Ammon's horn (tissue), 1 donor: ENCODE results near the gene ZBTB12.
A peak's percentile ranks its signal among the peaks of the same experiment; 100 is the strongest.
"Not testable (repeated sequence)": the region's sequence is repeated elsewhere in the genome, so short reads cannot be mapped to it uniquely, and the experiment has no call there.

Source experiments
- DNase-seq: peaks from one replicate; pipeline ENCODE4 v3.0.0-alpha.2; 2016; ENCODE audit warnings: low spot score

Gene ZBTB12

GRCh38 chr6:31920811-31921210, 18.9 kb upstream of the ZBTB12 start:
- DNase-seq: no peak

DNA sequence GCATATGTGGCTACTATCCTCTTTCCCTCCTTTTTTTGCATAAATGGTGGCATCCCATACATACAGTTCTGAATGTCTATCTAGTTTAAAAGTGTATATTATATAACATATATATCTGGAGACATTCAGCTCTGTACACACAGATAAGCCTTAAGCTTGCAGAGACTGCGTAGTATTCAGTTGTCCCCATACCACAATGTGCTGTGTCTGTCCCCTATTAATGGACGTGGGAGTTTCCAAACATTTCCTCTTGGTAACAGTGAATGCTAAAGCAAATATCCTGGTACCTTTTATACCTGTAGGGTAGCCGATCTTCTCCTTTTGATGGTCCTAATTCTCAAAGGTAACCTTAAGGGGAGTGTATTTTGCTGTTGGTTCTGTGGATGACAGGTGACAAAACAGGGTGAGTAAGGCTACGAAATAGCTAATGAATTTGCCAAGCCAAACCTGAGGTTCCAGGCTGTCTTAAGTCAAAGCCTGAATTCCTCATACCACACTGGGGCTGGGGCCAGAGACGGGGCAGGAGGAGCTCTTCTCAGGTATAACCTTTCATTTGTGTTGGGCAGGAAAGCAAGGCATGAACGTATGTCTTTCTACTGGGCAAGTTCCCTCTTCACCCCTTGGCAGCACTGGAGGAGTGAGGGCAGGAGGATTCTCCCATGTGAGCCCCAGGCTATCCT, 17.9 kb upstream of the ZBTB12 start:
- no peak for DNase-seq

GRCh38 chr6:31918069-31918720, 16.3 kb upstream of the ZBTB12 start:
- no peak for DNase-seq

- no peak for DNase-seq
Observed at GRCh38 chr6:31915756-31916155, 13.9 kb upstream of the ZBTB12 start.

GRCh38 chr6:31915351-31915750, 13.5 kb upstream of the ZBTB12 start:
- no peak for DNase-seq

DNA sequence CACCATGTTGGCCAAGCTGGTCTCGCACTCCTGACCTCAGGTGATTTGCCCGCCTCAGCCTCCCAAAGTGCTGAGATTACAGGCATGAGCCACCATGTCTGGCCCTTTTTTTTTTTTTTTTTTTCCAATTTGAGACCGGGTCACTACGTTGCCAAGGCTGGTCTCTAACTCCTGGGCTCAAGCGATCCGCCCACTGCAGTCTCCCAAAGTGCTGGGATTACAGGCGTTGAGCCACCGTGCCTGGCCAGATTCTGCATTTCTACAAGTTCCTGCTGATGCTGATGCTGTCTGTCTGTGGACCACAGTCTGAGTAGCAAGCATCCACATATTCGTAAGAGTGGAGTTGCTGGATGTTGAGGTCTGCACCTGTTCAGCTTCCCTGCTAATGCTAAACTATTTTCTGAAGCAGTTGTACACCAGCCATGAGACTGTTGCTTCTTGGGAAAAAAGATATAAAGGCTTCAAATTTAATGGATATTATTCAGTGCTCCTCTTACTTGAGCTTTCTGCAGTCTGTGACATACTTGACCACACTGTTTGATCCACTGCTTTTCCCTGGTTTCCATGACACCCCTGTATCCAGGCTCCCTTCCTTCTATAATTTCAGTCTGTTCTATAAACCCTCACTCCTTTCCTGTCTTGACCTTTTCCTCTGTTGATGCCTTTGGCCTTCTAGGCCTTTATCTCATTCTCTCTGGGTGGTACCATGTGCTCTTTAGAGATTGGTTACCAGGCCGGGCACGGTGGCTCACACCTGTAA, 10.1 kb upstream of the ZBTB12 start:
- no peak for DNase-seq

- DNase-seq: not testable (repeated sequence)
Observed at GRCh38 chr6:31909298-31909697, 7.4 kb upstream of the ZBTB12 start.

GRCh38 chr6:31908791-31909190, 6.9 kb upstream of the ZBTB12 start:
- DNase-seq: no peak

DNA sequence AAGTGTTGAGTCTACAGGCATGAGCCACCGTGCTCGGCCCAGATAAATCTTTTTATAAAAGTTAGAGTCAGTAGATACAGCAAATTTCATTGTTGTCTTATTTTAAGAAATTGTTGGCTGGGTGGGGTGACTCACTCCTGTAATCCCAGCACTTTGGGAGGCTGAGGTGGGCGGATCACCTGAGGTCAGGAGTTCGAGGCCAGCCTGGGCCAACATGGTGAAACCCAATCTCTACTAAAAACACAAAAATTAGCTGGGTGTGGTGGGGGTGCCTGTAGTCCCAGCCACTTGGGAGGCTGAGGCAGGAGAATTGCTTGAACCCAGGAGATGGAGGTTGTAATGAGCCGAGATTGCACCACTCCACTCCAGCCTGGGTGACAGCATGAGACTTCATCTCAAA, 6.4 kb upstream of the ZBTB12 start:
- not testable (repeated sequence) for DNase-seq

DNA sequence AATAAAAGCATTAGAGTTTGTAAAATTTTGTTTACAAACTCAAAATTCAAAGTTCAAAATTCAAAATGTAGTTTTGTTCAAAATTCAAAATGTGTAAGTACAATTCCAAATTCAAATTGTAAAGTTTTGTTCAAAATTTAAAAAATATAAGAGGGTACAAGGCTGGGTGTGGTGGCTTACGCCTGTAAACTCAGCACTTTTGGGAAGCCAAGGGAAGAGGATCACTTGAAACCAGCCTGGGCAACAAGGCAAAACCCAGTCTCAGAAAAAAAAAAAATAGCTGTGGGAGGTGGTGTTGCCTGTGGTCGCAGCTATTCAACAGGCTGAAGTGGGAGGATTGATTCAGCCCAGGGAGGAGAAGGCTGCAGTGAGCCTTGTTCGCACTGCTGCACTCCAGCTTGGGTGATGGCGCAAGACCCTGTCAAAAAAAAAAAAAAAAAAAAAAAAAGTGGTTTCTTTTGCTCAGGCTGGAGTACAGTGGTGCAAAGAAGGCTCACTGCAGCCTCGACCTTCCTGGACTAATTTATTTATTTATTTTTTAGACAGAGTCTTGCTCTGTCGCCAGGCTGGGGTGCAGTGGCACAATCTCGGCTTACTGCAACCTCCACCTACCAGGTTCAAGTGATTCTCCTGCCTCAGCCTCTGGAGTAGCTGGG, 5.4 kb upstream of the ZBTB12 start:
- peak; percentile 34 for DNase-seq

GRCh38 chr6:31906727-31907126, 4.8 kb upstream of the ZBTB12 start:
- DNase-seq: not testable (repeated sequence)

- DNase-seq: no peak
Observed at GRCh38 chr6:31906122-31906521, 4.2 kb upstream of the ZBTB12 start.

DNA sequence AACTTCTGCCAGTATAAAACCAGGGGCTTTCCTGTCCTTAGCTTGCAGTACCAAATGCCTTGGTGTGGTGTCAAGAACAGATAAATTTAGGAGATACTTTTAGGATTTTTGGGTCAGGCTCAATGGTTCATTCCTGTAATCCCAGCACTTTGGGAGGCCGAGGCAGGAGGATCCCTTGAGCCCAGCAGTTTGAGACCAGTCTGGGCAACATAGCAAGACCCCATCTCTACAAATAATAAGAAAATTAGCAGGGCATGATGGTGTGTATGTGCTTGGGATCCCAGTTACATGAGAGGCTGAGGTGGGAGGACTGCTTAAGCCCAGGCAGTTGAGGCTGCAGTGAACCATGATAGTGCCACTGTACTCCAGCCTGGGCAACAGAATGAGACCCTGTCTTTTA, 3.2 kb upstream of the ZBTB12 start:
- no peak for DNase-seq

- no peak for DNase-seq
Observed at GRCh38 chr6:31903957-31904356, 2.1 kb upstream of the ZBTB12 start.

DNA sequence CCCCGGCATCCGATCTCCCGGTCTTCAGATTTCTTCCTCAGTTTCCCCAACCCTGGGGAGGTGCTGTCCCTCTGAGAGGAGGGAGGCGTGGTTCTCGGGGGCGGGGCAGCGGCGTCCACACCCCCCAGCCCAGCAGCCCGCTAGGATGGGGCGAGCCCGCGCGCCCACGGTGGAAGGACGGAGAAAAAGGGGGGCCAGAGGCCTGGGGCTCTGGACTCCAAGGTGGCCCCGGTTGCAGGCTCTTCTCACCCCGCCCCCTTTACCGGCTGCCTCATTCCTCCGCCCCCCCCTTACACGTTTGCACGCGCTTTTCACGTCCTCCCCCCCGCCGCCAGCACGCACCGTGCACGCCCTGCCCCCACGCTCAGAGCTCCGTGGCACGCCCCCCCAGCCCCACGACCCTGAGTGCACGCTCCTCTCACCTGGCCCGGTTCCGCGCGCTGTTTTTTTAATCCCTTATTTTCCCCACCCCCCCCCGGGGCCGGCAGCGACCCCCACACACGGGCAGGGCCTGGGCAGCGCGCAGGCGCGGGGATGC, 402 bp downstream of the ZBTB12 start:
- peak; percentile 60 for DNase-seq

GRCh38 chr6:31900917-31901414, 920 bp downstream of the ZBTB12 start:
- peak; percentile 31 for DNase-seq

DNA sequence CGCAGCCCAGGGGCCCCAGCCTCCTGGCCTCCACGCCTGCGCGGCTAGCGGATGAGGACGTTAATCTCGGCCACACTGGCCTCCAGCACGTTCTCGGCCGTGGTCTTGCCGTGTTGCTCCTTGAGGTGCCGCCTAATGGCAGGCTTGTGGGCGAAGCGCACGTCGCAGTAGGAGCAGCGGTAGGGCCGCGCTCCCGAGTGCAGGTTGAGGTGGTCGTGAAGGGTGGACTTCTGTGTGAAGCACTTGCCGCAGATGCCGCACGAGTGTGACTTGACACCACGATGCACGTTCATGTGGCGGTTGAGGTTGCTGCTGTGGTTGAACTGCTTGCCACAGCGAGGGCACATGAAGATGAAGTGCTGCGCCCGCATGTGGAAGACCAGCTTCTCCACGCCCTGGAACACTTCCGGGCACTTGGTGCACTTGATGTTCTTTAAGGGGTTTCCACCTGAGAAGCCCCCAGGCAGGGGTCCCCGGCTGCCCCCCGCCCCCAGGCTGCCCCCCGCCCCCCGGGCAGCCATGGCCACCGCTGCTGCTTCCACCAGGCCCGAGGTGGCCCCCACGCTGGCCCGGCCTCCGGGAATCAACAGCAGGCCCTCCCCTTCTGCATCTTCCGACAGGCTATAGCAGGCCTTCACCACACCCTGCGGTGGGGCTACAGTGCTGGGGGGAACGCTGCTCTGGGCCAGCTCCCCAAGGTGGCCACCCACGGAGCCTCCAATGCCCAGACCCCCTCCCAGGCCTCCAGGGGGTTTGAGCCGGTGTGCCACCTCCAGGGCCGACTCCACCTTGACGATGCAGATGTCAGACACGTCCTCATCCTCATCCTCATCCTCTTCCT, 1.8 kb downstream of the ZBTB12 start:
- DNase-seq: no peak

DNA sequence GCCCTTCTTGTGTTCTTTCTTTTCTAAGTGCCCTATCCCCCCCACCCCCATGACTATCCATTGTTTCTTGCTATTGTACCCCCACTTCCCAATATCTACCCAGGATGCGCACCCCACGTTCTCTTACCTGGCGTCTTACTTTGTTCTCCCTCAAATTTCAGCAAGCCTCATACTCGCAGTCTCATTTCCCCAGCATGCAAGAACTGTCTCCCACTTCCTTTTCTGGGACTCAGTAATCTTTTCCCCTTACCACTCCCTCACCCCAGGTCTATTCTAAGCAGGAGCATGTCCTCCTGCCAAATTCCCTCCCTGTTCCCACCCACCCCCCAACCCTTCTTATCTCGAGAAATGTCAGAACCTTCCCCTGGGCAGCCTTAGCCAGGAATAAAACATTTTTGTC, 2.7 kb downstream of the ZBTB12 start:
- no peak for DNase-seq

DNA sequence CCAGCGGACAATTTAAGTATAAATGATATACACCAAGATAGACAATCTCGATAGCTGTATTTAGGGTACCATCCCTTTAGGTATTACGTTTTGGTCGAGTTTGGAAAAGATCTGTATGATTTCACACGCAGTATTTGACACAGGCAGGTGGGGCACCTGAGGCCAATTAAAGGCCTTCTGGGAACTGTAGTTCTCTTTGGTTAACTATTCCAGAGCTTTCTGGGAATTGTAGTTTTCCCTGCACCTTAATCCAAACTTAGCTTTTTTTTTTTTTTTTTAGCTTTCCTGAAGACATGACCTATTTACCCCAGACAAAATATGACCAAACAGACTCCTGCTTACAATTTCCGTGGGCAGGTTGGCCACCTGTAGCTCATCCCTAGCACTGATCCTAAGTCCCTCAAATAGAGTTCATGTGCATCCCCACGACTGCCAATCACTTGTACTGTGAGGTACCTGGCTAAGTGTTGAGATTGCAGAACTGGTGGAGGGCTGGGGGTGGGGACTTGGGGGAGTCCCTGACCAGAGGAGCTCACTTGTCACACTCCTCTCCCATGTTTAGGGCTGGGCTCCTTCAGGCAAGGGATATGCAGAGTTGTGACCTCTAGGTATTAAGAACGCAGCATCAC, 3.4 kb downstream of the ZBTB12 start:
- peak; percentile 62 for DNase-seq

DNA sequence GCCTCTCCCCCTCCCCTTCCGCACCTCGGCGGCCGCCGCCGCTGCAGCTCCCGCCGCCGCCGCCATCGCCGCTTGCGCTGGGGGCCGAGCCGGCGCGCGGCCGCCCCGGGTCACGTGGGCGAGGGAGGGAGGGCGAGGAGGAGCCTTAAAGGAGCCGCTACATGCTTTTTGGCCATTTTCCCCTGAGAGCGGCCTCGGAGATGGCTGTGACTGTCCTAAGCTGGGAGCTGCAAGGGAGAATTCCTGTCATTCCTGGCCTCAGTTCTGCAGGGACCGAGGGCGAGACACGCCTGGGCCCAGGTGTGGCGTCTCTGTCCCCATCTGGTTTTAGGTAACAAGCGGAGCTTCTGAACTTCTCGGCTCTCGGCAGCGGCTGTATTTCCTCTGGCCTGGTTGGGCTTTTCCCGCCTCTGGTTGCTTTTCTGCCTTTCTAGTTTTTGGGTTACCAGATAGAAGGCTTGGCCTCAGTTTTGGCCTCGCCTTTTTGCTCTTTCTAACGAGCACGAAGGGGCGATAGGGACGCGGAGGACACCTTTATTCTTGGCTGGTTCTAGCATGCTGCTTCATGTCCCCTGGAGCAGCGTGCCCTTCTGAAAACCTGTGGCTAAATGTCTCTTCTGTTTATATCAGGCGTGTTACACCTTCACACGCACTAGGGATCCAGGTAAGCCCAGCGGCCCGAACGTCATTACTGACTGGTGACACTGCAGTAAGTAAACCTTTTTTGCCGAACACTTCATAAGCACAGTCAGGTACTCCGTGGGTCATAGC, 4.1 kb downstream of the ZBTB12 start, which contains the start of gene EHMT2:
TSS of gene EHMT2 (minus strand) at position 87 of the 771 bp plus-strand sequence. CDS start at position 66, 21 bp downstream.
- DNase-seq: peak; percentile 94
